Breast epithelium (tissue), 3 donors: ENCODE data around the gene DNAH8.

Experiments
- POLR2AphosphoS5 ChIP-seq, 3 donors: sonication (generic); formaldehyde crosslinking; IDR thresholded peaks; one replicate each; pipeline ENCODE4 v1.6.1; 2017; ENCODE audit warnings: antibody characterized with exemption in 3 of 3
- TF ChIP-seq, protein P1 (sequence below), 3 donors: fragments of 450-650 bp; IDR thresholded peaks; one replicate each; pipeline ENCODE4 v1.5.1; 2016 to 2017; ENCODE audit warnings: antibody characterized with exemption in 3 of 3, mild to moderate bottlenecking in 3 of 3, moderate library complexity in 3 of 3

DNA sequence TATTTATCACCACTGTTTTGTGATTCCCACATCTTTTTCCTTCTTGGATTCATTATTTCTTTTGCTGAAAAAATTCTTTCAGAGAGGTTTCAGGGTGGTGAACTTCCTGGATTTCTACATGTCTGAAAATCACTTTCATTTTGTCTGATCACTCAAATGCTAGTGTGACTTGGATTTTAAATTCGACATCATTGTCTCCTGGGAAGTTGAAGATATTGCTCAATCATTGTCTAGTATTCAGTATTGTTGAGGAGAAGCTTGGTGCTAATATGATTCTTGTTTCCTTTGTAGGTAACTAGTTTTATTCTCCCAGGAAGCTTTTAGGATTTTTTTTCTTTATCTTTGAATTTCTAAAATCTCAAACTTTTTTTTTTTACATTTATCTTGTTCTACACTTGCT, 45.0 kb downstream of the DNAH8 start:
- TF ChIP-seq, protein P1, sequence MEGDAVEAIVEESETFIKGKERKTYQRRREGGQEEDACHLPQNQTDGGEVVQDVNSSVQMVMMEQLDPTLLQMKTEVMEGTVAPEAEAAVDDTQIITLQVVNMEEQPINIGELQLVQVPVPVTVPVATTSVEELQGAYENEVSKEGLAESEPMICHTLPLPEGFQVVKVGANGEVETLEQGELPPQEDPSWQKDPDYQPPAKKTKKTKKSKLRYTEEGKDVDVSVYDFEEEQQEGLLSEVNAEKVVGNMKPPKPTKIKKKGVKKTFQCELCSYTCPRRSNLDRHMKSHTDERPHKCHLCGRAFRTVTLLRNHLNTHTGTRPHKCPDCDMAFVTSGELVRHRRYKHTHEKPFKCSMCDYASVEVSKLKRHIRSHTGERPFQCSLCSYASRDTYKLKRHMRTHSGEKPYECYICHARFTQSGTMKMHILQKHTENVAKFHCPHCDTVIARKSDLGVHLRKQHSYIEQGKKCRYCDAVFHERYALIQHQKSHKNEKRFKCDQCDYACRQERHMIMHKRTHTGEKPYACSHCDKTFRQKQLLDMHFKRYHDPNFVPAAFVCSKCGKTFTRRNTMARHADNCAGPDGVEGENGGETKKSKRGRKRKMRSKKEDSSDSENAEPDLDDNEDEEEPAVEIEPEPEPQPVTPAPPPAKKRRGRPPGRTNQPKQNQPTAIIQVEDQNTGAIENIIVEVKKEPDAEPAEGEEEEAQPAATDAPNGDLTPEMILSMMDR (IDR thresholded peaks at IDR 0.05): no peak
- TF ChIP-seq POLR2AphosphoS5 (IDR thresholded peaks at IDR 0.05): no peak
